CD4-positive, alpha-beta T cell (primary cell): ENCODE results near the gene COL18A1. TPM values are rescaled to one million over a fixed set of nuclear protein-coding genes. Genes with fewer than 3 reads are reported as not detected.

ENCODE experiments used
- ATAC-seq: fragments of 200-7000 bp; cut with Tn5 transposase; one replicate; pipeline ENCODE4 v1.10.0; 2022; ENCODE audit warnings: mild to moderate bottlenecking; ENCODE audit not compliant: poor library complexity
- CTCF ChIA-PET: fragments of 350-600 bp; sonication (Branson Sonifier 250); formaldehyde crosslinking; loops from one replicate; lab custom pipeline; 2021; ENCODE audit warnings: antibody characterized with exemption, inconsistent platforms; lab: Charles Lee
- POLR2A ChIA-PET: fragments of 350-600 bp; sonication (Branson Sonifier 250); formaldehyde crosslinking; loops from one replicate; lab custom pipeline; 2021; ENCODE audit warnings: antibody characterized with exemption, inconsistent platforms; lab: Charles Lee
- DNase-seq, 14 experiments: peaks; one replicate each; pipeline ENCODE4 v3.0.0-alpha.2; 2013 to 2020; ENCODE audit warnings: mixed read lengths in 2 of 14
- H3K27ac ChIP-seq, 2 donors: one replicate each; pipeline versions ENCODE4 v1.5.1 to v1.7.0; 2013; ENCODE audit warnings: low read length in 2 of 2, low read depth in 1 of 2, mild to moderate bottlenecking in 1 of 2
- H3K27me3 ChIP-seq, 2 experiments: 1 replicate in 1 of 2; 2 replicates in 1 of 2; pipeline versions ENCODE4 v1.6.1 to v1.7.0; 2013; ENCODE audit warnings: low read length in 2 of 2, control low read depth in 1 of 2, mild to moderate bottlenecking in 1 of 2, moderate library complexity in 1 of 2; ENCODE audit not compliant: insufficient read depth in 2 of 2, control insufficient read depth in 1 of 2
- H3K36me3 ChIP-seq: one replicate; pipeline ENCODE4 v1.6.1; 2013; ENCODE audit warnings: low read length, control low read depth; ENCODE audit not compliant: insufficient read depth
- H3K4me1 ChIP-seq: one replicate; pipeline ENCODE4 v1.6.1; 2013; ENCODE audit warnings: low read length, control low read depth; ENCODE audit not compliant: insufficient read depth
- H3K4me3 ChIP-seq: one replicate; pipeline ENCODE4 v1.5.1; 2013; ENCODE audit warnings: mild to moderate bottlenecking, low read length, moderate library complexity
- H3K9me3 ChIP-seq, 2 experiments: 1 replicate in 1 of 2; 2 replicates in 1 of 2; pipeline versions ENCODE4 v1.6.1 to v1.7.0; 2013; ENCODE audit warnings: low read length in 2 of 2, mild to moderate bottlenecking in 2 of 2, control low read depth in 1 of 2, moderate library complexity in 1 of 2; ENCODE audit not compliant: control insufficient read depth in 1 of 2, insufficient read depth in 1 of 2
- H3K27ac Mint-ChIP-seq: one replicate; pipeline ENCODE4 v1.8.0; 2020; ENCODE audit warnings: mixed read lengths
- H3K27me3 Mint-ChIP-seq: one replicate; pipeline ENCODE4 v1.8.0; 2021; ENCODE audit warnings: mixed read lengths
- H3K36me3 Mint-ChIP-seq: one replicate; pipeline ENCODE4 v1.8.0; 2021; ENCODE audit warnings: low read depth, mixed read lengths
- H3K4me1 Mint-ChIP-seq: one replicate; pipeline ENCODE4 v1.8.0; 2021; ENCODE audit warnings: low read depth, mixed read lengths
- H3K4me3 Mint-ChIP-seq: one replicate; pipeline ENCODE4 v1.8.0; 2020; ENCODE audit warnings: mild to moderate bottlenecking, mixed read lengths
- H3K9me3 Mint-ChIP-seq: one replicate; pipeline ENCODE4 v1.8.0; 2020; ENCODE audit warnings: mixed read lengths
- intact Hi-C, 2 experiments: fragments of 100-400 bp; cut with DNase I in 1 of 2; cut with micrococcal nuclease in 1 of 2; formaldehyde crosslinking; loops; one replicate each; pipeline versions ENCODE4 v1.15.1 to v1.9.0; 2023 to 2025; cut with DNase I, micrococcal nuclease
- total RNA-seq, 174 experiments: library from RNA in 2 of 174; stranded (reverse) in 2 of 174; gene quantifications; one replicate each; pipeline ENCODE4 v1.2.3 and lab custom pipeline; 2021 to 2026
- TF ChIP-seq, protein P1 (sequence below): fragments of 200-600 bp; IDR thresholded peaks from one replicate; pipeline ENCODE4 v1.8.0; 2022; ENCODE audit warnings: antibody characterized with exemption, mild to moderate bottlenecking

COL18A1 gene
- total RNA-seq, 2 experiments from 2014 or later, result 15.2 to 16.0 TPM

- ChIA-PET POLR2A (no interaction called here), CTCF (no interaction called here)
- H3K9me3 ChIP-seq, result peaks cover 6 to 14% of the 10 kb centered on the region in 2 experiments
- peaks cover 10% of the 10 kb centered on the region for H3K27me3 Mint-ChIP-seq
- H3K4me3 ChIP-seq, result no peak overlapping the region
- no peak for DNase-seq
- H3K27ac Mint-ChIP-seq, result no peak overlapping the region
- no peak overlapping the region for H3K4me3 Mint-ChIP-seq
- no peaks in the 10 kb centered on the region for H3K4me1 ChIP-seq
- H3K9me3 Mint-ChIP-seq, result peaks cover 8% of the 10 kb centered on the region
- H3K27me3 ChIP-seq, result peaks cover 0 to 2% of the 10 kb centered on the region in 2 experiments
- no peak for ATAC-seq
- H3K4me1 Mint-ChIP-seq, result no peaks in the 10 kb centered on the region
- intact Hi-C loops, result no loop called here
- TF ChIP-seq, protein P1, sequence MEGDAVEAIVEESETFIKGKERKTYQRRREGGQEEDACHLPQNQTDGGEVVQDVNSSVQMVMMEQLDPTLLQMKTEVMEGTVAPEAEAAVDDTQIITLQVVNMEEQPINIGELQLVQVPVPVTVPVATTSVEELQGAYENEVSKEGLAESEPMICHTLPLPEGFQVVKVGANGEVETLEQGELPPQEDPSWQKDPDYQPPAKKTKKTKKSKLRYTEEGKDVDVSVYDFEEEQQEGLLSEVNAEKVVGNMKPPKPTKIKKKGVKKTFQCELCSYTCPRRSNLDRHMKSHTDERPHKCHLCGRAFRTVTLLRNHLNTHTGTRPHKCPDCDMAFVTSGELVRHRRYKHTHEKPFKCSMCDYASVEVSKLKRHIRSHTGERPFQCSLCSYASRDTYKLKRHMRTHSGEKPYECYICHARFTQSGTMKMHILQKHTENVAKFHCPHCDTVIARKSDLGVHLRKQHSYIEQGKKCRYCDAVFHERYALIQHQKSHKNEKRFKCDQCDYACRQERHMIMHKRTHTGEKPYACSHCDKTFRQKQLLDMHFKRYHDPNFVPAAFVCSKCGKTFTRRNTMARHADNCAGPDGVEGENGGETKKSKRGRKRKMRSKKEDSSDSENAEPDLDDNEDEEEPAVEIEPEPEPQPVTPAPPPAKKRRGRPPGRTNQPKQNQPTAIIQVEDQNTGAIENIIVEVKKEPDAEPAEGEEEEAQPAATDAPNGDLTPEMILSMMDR, result no peak
- H3K36me3 ChIP-seq, result no peaks in the 10 kb centered on the region
- no peaks in the 10 kb centered on the region for H3K36me3 Mint-ChIP-seq
- no peak overlapping the region for H3K27ac ChIP-seq
These were observed 58.9 kb downstream of the COL18A1 start for GRCh38 chr21:45463871-45464270.

DNA sequence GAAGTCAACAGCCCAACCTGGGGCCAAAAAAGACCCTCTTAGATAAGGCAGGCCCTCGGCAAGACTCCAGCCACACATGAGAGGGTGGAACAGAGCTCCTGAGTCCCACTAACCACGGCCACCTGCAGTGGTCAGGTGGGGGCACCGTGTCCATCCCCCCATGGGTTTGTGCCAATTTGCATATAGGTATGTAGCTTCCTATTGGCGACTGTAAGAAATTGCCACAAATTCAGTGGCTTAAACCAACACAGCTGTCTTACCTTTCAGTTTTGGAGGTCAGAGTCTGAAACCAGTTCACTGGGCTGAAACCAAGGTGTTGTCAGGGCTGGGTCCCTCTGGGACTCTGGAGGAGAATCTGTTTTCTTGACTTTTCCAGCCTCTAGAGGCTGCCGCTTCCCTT lies 59.3 kb downstream of the COL18A1 start:
- H3K27ac ChIP-seq, result no peak overlapping the region
- Mint-ChIP-seq H3K9me3 (peaks cover 8% of the 10 kb centered on the region), H3K27ac (no peak overlapping the region), H3K36me3 (no peaks in the 10 kb centered on the region), H3K4me1 (no peaks in the 10 kb centered on the region), H3K4me3 (no peak overlapping the region), H3K27me3 (peaks cover 10% of the 10 kb centered on the region)
- H3K36me3 ChIP-seq, result no peaks in the 10 kb centered on the region
- H3K4me3 ChIP-seq, result no peak overlapping the region
- no peak for ATAC-seq
- intact Hi-C loops, result no loop called here
- no peaks in the 10 kb centered on the region for H3K4me1 ChIP-seq
- ChIA-PET CTCF (no interaction called here), POLR2A (no interaction called here)
- no peak for DNase-seq
- peaks cover 6 to 14% of the 10 kb centered on the region in 2 experiments for H3K9me3 ChIP-seq
- TF ChIP-seq, protein P1, result no peak
- H3K27me3 ChIP-seq, result peaks cover 0 to 2% of the 10 kb centered on the region in 2 experiments

GRCh38 chr21:45465105-45465504 lies 60.1 kb downstream of the COL18A1 start:
- peaks cover 10% of the 10 kb centered on the region for H3K27me3 Mint-ChIP-seq
- Histone ChIP-seq H3K4me1 (peaks cover 3% of the 10 kb centered on the region), H3K9me3 (peaks cover 6 to 14% of the 10 kb centered on the region in 2 experiments), H3K27me3 (peaks cover 0 to 2% of the 10 kb centered on the region in 2 experiments), H3K4me3 (no peak overlapping the region), H3K36me3 (no peaks in the 10 kb centered on the region), H3K27ac (no peak overlapping the region)
- TF ChIP-seq, protein P1, result no peak
- no peak for ATAC-seq
- ChIA-PET CTCF (no interaction called here), POLR2A (no interaction called here)
- H3K36me3 Mint-ChIP-seq, result no peaks in the 10 kb centered on the region
- no peak overlapping the region for H3K27ac Mint-ChIP-seq
- DNase-seq, result no peak
- intact Hi-C loops, result no loop called here
- H3K4me3 Mint-ChIP-seq, result no peak overlapping the region
- peaks cover 3% of the 10 kb centered on the region for H3K4me1 Mint-ChIP-seq
- peaks cover 8% of the 10 kb centered on the region for H3K9me3 Mint-ChIP-seq
